Muscle of leg (tissue), 11 donors: ENCODE data around the gene ZP1. TPM values are rescaled to one million over a fixed set of nuclear protein-coding genes. Genes with fewer than 3 reads are reported as not detected.

Source experiments
- DNase-seq: peaks from one replicate; pipeline ENCODE4 v3.0.0; 2013
- H3K27ac ChIP-seq: one replicate; pipeline ENCODE4 v1.5.1; 2013; ENCODE audit warnings: mild to moderate bottlenecking, low read length, control low read depth
- H3K27me3 ChIP-seq: one replicate; pipeline ENCODE4 v1.6.1; 2013; ENCODE audit warnings: low read length; ENCODE audit not compliant: control insufficient read depth, insufficient read depth
- H3K36me3 ChIP-seq: one replicate; pipeline ENCODE4 v1.6.1; 2013; ENCODE audit warnings: low read length; ENCODE audit not compliant: control insufficient read depth, insufficient read depth
- H3K4me1 ChIP-seq: one replicate; pipeline ENCODE4 v1.6.1; 2013; ENCODE audit warnings: low read length; ENCODE audit not compliant: control insufficient read depth, insufficient read depth
- H3K4me3 ChIP-seq: one replicate; pipeline ENCODE4 v1.5.1; 2013; ENCODE audit warnings: low read length, control low read depth
- H3K9me3 ChIP-seq: replicated peaks from 2 replicates; pipeline ENCODE4 v1.6.1; 2013; ENCODE audit warnings: low read depth, low read length; ENCODE audit not compliant: control insufficient read depth
- whole genome bisulfite sequencing: methylation state at CpG from one replicate; pipeline ENCODE4 v1.1.5; 2013; ENCODE audit warnings: missing lambda C conversion rate; ENCODE audit not compliant: insufficient coverage; 5-methylcytosine and 5-hydroxymethylcytosine counted together
- polyA plus RNA-seq, 8 donors: library from polyadenylated mRNA; unstranded; fragments of 120-200 nt; gene quantifications; one replicate each; pipeline versions ENCODE4 v1.2.1 to v1.2.3, GENCODE V29; 2013; ENCODE audit warnings: inconsistent platforms in 1 of 8, low replicate concordance in 1 of 8; ENCODE audit not compliant: insufficient read length in 8 of 8, insufficient read depth in 1 of 8
- total RNA-seq: library from RNA; stranded (reverse); fragments of 120-200 nt; gene quantifications from one replicate; pipeline ENCODE4 v1.2.4, GENCODE V29; 2013

Gene ZP1
- total and polyA plus RNA-seq, 9 donors = 0.07 to 0.13 TPM; not detected in 7

GRCh38 chr11:60860943-60861342 is 6.4 kb upstream of the ZP1 start:
- peak; percentile 53 for DNase-seq
- 22% methylated on average over 6 of the region's 7 CpGs for WGBS
- peaks cover 6% of the 10 kb centered on the region for H3K4me1 ChIP-seq
- no peak overlapping the region for H3K4me3 ChIP-seq
- no peak overlapping the region for H3K27ac ChIP-seq
- H3K9me3 ChIP-seq = no peaks in the 10 kb centered on the region
- H3K36me3 ChIP-seq = no peaks in the 10 kb centered on the region
- H3K27me3 ChIP-seq = no peaks in the 10 kb centered on the region

GRCh38 chr11:60862171-60862570 is 5.2 kb upstream of the ZP1 start:
- Histone ChIP-seq H3K36me3 (no peaks in the 10 kb centered on the region), H3K4me3 (no peak overlapping the region), H3K9me3 (no peaks in the 10 kb centered on the region), H3K4me1 (peaks cover 4% of the 10 kb centered on the region), H3K27me3 (no peaks in the 10 kb centered on the region), H3K27ac (no peak overlapping the region)
- WGBS = 82% methylated on average over 9 of the region's 9 CpGs
- DNase-seq = no peak

GRCh38 chr11:60863550-60864521 is 3.5 kb upstream of the ZP1 start:
- H3K36me3 ChIP-seq = no peaks in the 10 kb centered on the region
- H3K27ac ChIP-seq = no peak overlapping the region
- DNase-seq = no peak
- H3K27me3 ChIP-seq = no peaks in the 10 kb centered on the region
- 74% methylated on average over 4 of the region's 16 CpGs for WGBS
- H3K9me3 ChIP-seq = no peaks in the 10 kb centered on the region
- no peak overlapping the region for H3K4me3 ChIP-seq
- peaks cover 10% of the 10 kb centered on the region for H3K4me1 ChIP-seq

GRCh38 chr11:60864856-60865513 is 2.4 kb upstream of the ZP1 start:
- no peak for DNase-seq

GRCh38 chr11:60867871-60868681 is 734 bp downstream of the ZP1 start:
- no peaks in the 10 kb centered on the region for H3K9me3 ChIP-seq
- H3K27me3 ChIP-seq = no peaks in the 10 kb centered on the region
- no peak overlapping the region for H3K27ac ChIP-seq
- no peak for DNase-seq
- H3K36me3 ChIP-seq = no peaks in the 10 kb centered on the region
- H3K4me1 ChIP-seq = peaks cover 38% of the 10 kb centered on the region
- H3K4me3 ChIP-seq = no peak overlapping the region
- 80% methylated on average over 7 of the region's 10 CpGs for WGBS

More at GRCh38 chr11:60864856-60865513, 2.4 kb upstream of the ZP1 start:
- H3K9me3 ChIP-seq = no peaks in the 10 kb centered on the region
- no peaks in the 10 kb centered on the region for H3K27me3 ChIP-seq
- H3K27ac ChIP-seq = no peak overlapping the region
- peaks cover 11% of the 10 kb centered on the region for H3K4me1 ChIP-seq
- H3K4me3 ChIP-seq = no peak overlapping the region
- no peaks in the 10 kb centered on the region for H3K36me3 ChIP-seq
- 50% methylated on average over 7 of the region's 7 CpGs for WGBS

GRCh38 chr11:60868682-60869450 is 1.5 kb downstream of the ZP1 start:
- H3K27ac ChIP-seq = no peak overlapping the region
- no peak for DNase-seq
- 79% methylated on average over 4 of the region's 10 CpGs for WGBS
- H3K4me1 ChIP-seq = peaks cover 46% of the 10 kb centered on the region
- no peaks in the 10 kb centered on the region for H3K27me3 ChIP-seq
- H3K36me3 ChIP-seq = no peaks in the 10 kb centered on the region
- no peak overlapping the region for H3K4me3 ChIP-seq
- no peaks in the 10 kb centered on the region for H3K9me3 ChIP-seq

- DNase-seq = no peak
- no peak overlapping the region for H3K4me3 ChIP-seq
- 93% methylated on average over 7 of the region's 7 CpGs for WGBS
- H3K9me3 ChIP-seq = no peaks in the 10 kb centered on the region
- no peaks in the 10 kb centered on the region for H3K27me3 ChIP-seq
- H3K4me1 ChIP-seq = peaks cover 51% of the 10 kb centered on the region
- H3K36me3 ChIP-seq = no peaks in the 10 kb centered on the region
- no peak overlapping the region for H3K27ac ChIP-seq
Observed at GRCh38 chr11:60869451-60869825, 2.1 kb downstream of the ZP1 start.

- H3K36me3 ChIP-seq = no peaks in the 10 kb centered on the region
- WGBS = 27% methylated on average over 1 of the region's 3 CpGs
- no peak overlapping the region for H3K27ac ChIP-seq
- peaks cover 58% of the 10 kb centered on the region for H3K4me1 ChIP-seq
- no peaks in the 10 kb centered on the region for H3K27me3 ChIP-seq
- no peak for DNase-seq
- H3K4me3 ChIP-seq = no peak overlapping the region
- H3K9me3 ChIP-seq = no peaks in the 10 kb centered on the region
Observed at GRCh38 chr11:60870276-60870675, 2.9 kb downstream of the ZP1 start.

GRCh38 chr11:60870733-60871377 is 3.5 kb downstream of the ZP1 start:
- peaks cover 64% of the 10 kb centered on the region for H3K4me1 ChIP-seq
- no peak overlapping the region for H3K27ac ChIP-seq
- H3K4me3 ChIP-seq = no peak overlapping the region

More at GRCh38 chr11:60870733-60871377, 3.5 kb downstream of the ZP1 start:
- H3K27me3 ChIP-seq = no peaks in the 10 kb centered on the region
- DNase-seq = no peak
- H3K36me3 ChIP-seq = no peaks in the 10 kb centered on the region
- H3K9me3 ChIP-seq = no peaks in the 10 kb centered on the region
- WGBS = 80% methylated on average over 13 of the region's 13 CpGs
